Glomerular visceral epithelial cell (primary cell): ENCODE measurements around the gene UPK3A.
A peak's percentile ranks its signal among the peaks of the same experiment; 100 is the strongest.

Source experiments
- DNase-seq: peaks from one replicate; pipeline ENCODE4 v3.0.0-alpha.2; 2016; ENCODE audit errors: extremely low spot score

Gene UPK3A

DNA sequence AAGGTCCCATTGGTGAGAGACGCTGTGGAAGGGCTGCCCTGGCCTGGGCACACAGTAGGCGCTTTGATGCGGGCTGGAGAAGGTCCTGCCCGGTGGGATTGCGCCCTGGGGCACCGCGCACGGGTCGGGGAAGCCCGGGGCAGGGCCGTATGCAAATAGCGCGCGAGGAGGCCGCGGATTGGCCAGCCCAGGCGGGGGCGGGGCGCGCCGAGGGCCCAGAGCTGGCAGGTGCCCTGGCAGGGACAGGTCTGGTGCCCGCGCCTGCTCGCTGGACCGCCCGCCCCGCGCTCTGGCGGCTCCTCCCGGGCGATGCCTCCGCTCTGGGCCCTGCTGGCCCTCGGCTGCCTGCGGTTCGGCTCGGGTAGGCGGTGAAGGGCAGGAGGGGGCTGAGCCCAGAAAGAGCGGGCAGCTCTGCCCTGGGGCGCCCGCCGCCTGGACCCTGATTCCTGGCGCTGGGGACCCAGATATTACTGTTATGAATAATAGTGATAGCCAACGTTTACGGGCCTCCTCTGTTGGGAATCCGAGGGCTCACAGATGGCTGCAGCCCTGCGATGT, at the start of gene UPK3A:
TSS of gene UPK3A (plus strand) at position 245 of the 558 bp plus-strand sequence. CDS start at position 310, 65 bp downstream.
- peak; percentile 45 for DNase-seq

DNA sequence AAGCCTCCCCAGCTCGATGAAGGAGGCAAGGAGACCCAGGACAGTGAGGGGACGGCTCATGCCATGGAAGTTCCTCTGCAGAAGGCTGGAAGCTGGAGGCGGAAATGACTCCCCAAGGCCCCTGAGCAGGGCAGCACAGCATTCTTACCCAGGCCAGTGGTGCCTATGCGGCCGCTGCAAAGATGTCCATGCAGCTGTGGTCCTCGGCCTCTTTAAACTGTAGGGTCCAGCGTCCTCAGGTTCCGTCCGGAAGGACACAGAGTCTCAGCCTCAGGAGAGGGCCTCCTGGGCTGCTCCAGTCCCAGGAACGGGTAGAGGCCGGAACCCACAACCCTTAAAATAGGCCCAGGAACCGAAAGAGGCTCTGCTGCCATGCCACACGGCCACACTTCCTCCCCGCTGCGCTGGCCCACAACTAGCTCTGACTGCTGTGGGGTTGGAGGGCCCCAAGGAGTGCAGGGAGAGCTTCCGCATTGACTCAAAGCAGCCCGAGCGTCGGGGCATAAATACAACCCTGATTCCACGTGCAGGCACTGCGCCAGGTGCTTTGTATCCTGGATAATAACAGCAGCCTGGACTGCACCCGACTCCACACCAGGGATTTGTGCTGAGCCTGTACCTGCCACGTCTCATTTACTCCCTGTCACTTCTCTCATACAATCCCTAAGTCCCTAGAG, 49.5 kb upstream of the UPK3A start:
- DNase-seq = no peak

DNA sequence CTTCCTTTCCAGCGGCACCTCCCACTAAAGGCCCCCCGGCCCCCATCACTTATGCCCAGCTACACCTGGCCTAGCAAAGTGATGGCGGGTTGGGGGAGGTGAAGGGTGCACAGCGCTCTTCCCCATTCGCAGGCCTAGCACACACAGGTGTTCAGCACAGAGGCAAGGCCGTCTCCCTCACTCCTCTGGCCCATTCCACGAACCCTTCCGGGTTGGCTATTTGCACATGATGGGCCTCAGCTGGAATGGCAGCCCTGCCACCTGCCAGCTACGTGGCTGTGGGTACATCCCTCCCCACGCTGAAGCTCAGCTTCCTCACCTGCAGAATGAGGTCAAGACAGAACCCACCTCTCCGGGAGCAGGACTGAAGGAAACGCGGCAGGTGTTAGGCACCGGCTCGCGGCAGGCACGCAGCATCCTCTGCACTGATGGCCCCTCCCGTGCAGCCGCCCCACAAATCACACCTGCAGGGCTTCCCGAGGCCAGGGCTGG, 48.9 kb upstream of the UPK3A start:
- no peak for DNase-seq

DNA sequence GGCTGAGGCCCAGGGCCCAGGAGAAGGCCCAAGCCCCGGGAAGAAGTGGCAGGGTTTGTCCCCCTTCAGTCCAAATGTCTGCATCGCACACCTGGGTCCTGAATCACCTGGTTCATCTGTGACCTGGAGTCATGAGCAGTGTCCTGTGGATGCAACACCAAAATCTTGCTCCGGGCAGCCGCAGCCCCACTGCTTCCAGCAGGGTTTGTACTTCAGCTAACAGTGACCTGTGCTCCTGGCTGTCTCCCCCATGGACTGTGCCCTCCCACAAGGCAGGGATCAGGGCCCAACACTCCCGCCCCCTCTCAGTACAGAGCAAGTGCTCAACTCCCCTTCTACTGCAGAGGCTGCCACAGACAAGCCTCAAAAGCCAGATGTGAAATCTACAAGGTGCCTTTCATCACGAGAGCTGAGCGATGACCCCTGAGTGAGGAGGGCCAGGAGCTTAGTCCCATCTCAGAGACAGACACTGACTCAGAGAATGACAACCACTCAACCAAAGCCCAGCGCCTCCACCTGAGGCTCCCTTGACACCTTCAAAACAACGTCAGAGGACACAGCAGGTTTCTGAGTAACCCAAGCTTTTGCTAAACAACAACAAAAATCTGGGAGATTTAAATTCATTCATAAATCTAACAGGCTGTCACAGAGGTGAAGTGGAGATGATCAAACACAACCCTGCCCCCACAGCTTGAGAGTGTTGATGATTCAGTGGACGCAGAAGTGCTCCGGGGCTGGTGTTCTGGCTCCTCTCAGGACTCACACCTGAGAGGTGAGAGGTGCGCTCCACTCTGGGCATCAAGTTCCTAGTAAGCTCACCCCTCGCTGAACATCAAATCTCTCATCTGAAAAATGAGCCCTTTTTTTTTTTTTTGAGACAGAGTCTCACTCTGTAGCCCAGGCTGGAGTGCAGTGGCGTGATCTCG, 47.4 kb upstream of the UPK3A start:
- DNase-seq = no peak

DNA sequence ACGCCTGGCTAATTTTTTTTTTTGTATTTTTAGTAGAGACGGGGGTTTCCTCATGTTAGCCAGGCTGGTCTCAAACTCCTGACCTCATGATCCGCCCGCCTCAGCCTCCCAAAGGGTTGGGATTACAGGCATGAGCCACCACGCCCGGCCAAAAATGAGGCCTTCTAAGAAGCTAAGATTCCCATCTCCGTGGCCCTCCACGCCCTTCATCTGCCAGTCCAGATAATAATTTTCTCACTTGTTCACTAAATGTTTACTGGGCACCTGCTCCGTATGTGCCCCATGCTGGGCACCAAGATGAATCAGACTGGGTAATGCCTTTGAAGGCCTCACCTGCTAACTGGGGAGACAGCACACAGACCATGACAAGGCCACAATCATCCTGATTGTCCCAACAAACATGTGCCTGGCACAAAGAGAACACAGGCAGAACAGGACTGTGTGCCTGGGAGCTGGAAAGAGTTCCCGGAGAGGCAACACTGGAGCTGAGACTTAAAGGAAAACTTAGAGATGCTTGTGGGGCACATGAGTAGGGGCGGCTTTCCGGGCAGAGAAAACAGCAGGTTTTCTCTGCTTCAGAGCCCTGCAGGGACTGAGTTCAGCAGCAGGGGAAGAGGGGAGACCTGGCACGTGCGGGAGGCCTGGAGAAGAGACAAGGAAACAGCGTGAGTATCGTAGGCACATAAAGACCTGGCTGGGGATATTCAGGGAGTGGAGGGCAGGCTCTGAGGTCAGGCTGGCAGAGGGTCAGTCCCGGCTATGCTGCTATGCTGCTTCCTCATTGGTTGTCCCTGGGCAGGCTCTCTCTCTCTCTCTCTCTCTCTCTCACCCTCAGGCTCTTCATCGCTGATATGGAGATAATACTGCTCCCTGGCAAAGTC, 46.4 kb upstream of the UPK3A start:
- no peak for DNase-seq

DNA sequence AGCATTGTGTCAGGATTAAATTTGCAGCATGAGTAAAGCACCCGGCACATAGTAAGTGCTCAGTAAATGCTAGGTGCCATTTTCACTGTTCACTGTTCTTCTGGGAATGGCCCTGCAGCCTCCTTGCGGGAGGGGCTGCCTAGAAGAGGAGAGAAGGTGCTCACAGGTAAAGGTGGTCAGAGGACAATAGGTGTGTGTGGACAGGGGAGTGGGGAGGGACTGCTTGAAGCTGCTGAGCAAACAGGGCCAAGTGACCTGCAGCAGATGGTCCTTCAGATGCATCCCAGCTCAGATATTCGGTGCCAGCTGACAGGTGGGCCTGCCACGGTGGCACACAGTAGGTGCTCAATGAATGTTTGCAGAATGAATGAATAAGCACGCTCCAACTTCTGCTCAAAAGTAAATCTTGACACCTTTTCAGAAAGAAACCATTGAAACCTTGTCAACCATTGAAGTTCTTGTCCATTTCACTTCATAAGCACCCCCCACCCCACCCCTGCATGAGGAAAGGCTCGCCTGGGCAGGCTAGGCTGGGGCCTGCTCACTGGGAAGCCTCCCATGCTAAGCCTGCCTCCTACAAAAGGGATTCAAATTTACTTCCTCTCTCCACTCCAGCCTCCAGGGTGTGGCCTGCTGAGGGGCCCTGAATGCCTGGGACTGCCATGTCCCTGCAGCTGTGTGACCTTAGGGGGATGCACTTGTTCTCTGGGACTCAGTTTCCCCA, 45.6 kb upstream of the UPK3A start:
- no peak for DNase-seq

DNA sequence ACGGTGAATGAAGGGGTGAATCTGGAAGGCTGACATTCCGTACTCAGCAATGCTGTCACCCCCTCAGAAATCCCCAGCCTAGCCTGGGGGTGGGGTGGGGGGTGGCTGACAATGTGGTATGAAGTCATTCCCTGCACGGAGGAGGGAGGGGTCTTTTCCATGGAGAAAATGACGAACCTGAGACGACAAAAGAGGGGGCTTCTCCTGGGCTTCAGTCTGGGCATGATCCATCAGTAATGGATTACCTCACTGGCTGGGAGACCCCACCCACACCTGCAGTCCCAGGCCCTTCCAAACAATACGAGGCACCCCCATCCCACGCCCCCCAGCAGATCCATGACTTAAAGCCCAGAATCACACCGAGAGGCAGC, 45.1 kb upstream of the UPK3A start:
- no peak for DNase-seq

DNA sequence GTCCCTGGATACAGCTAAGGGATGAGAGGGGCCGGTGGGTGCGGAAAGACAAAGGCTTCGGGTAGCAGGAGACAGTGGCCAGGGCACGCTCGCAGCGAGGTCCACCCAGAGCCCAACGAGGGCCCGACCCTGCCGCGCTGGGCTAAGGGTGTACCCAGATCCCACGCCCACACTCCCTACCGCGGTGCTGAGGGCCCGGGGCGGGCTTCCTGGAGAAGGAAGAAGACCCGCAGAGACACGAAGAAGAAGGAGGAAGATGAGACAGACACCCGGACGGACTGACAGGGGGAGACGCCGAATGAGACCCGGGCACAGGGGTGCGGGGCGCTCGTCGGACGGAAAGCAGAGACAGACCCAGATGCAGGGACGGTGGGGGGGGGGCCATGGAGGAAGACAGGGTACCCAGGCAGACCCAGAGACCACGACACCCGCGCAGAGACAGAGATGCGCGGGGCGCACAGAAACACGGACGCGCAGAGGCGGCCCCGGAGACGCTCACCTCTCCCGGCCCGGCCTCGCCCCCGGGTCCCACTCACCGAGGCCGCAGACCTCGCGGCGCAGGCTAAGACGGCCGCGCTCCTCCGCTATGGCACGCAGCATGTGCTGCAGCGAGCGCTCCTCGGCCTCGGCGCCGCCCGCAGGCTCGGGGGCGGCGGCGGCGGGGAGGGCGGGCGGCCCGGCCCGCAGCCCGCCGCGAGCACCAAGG, 44.5 kb upstream of the UPK3A start:
- DNase-seq = peak; percentile 10

DNA sequence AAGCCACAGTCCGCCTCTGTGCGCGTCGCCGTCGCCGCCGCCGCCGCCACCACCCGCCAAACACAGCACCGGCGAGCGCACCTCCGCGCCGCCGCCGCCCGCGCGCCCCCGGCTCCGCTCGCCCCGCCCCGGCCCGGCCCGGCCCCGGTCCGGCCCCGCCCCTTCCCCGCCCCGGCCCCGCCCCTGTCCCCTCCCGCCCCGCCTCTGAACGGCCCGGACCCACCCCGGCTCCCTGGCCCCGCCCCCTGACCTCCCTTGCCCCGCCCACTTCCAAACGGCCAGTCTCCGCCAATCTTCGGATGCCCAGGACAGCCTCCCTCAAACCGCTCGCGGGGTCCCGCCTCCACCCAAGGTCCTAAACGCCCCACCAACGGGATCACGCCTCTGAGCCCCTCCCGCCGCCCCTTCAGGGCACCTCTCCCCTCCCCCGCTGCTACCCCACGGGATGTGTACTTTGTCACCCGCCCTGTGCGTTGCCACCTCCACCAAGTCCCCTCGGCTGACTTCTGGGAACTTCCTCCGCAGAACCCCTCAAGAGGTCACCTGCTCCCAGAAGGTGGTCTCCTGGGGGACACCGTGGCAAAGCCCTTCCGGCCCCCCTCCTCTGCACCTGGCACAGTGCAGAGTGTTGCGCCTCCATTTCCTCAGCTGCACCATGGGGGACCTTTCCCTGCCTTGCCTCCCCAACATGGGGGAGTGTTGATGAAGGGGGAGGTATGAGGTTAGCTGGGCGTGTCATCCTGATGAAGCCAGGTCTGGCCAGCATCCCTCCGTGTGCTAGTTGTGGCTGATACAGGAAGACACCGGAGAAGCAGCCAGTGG, 43.7 kb upstream of the UPK3A start, which contains the start of gene KIAA0930:
TSS of gene KIAA0930 (minus strand) at position 85 of the 822 bp plus-strand sequence. CDS start 191 bp downstream, outside the sequence.
- peak; percentile 71 for DNase-seq

DNA sequence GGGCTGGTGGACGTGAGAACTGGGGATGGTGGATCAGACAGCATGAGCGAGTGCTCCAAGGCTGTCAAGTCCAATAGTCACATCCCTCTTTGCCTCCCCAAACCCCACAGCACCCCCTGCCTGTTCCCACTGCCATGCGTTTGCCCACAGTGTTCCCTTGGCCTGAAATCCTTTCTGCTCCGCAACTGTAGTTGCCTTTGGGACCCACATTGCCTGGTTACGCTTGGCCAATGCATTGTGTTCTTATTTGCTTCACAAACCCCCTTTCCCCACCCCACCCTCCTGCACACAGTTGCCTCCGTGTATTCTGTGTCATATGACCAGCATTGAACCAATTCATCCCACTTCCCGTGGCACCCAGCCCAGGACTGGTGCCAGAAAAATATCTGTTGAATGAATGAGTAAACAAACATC, 42.0 kb upstream of the UPK3A start:
- DNase-seq = no peak

DNA sequence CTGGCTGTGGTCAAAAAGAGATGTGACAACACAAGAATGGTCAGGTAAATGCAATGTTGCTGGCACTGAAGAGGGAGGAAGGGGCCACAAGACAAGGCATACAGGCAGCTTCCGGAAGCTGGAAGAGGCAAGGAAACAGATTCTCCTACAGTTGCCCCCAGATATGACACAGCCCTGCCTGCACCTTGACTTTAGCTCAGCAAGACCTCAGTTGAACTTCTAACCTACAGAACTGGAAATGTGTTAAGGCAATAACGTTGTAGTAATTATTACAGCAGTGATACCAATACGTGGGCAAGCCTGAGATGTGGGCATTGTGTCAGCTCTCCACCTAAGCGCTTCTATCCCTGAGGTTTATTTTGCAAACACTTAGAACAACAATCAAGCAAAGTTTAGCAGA, 39.8 kb upstream of the UPK3A start:
- no peak for DNase-seq

DNA sequence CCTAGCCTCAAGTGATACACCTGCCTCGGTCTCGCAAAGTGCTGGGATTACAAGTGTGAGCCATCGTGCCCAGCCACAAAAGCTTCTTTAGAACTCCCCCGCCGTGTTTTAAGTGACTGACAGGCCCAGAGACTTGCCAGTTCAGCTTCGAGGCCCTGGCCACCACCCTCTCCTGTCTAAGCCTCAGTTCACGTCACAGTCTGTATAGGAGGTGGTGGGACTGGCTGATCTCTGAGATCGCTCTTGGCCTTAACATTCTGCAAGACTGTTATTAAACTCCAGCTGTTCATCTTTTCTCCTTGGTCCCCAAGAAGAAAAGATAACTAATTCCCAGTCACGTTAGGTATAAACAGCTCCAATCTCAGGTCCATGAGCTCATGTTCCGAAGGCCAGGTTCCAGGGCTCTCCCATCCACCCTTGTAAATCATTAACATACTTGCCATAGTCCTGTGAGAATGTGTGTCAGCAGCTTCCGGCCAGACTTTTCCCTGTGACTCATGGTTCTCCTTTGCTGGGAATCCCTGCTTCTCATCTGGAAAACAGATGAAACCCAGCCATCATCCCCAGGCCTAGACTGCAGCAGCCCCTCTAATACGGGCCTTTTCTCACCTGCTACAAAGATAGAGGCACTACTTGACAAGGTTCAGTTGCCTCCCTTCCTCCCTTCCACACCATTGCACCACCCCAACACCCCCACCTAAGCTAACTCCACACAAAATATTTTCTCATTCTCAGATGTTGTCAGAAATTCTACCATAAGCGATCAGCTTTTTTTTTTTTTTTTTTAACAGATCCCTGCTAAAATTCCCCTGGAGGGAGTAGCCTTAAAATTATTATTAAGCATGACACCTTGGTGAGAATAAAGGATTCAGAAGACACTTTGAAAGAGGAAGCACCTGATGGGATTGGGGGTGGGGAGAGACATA, 38.4 kb upstream of the UPK3A start:
- DNase-seq = peak; percentile 97

DNA sequence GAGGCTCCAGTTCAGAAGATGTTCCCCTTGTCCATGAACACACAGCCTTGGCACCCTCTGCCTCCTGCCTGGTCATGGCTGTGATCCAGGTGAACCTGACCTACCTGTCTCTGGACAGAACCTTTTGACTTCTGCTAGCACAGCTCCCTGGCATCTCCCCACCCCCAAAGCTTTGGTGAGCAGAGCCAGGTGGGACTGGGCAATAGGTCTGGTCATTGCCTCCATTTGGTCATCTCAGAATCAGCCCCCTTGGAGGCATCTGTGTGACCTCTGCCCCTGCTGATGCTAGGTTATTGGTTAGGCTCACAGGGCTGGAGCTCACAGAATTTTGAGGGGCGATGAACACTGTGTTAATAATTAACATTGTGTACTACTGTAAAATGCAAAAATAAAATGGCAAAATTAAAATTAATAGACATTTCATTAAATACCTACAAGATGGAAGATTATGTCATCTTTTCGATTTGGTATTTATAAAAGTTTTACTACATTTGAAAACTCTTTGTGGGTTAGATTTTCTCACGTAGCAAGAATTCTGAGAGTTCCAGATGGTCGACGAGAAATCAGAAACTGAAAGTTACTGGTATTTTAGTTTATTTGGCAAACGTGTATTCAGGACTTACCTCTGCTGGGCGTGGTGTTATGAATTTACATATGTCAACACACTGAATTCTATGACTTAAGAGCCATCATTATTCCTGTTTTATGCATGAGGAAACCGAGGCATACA, 35.8 kb upstream of the UPK3A start:
- no peak for DNase-seq

DNA sequence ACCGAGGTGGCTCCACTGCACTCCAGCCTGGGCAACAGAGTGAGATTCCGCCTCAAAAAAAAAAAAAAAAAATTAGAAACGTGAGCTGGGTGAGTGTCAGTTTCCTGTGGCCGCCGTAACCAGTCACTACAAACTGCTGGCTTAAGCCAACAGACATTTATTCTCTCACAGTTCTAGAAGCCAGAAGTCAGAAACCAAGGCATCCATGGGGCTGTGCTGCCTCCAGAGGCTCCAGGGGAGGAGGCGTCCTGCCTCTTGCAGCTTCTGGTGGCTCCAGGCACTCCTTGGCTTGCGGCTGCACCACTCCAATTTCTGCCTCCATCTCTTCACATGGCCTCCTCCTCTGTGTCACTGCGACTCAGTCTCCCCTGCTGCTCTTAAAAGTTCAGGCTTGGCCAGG, 32.9 kb upstream of the UPK3A start:
- DNase-seq = no peak

DNA sequence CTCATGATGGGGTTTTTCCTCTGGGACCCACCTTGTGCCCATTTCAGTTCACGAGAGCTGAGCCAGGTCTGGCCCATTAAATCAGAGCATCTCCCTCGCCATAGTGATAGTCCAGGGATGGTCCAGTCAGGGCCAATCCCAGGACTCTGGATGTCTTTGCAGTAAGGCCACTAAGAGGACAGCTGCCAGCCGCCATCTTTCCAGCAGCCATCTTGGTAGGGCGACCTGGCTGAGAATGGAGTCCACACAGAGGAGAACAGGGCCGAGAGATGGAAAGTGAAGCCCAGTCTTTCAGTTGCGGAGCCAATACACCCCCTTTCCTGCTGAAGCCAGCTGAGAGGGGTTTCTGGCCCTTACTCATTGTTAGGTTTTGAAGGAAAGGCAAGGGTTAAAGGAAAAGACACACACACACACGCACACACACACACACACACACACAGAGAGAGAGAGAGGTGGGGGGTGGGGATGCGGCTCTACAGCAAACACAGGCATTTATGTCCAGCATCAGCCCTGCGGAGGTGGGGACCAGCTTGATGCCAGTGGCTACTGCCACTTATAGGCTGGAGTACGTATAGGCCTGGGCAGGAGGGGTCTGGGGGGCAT, 31.6 kb upstream of the UPK3A start:
- DNase-seq = no peak

DNA sequence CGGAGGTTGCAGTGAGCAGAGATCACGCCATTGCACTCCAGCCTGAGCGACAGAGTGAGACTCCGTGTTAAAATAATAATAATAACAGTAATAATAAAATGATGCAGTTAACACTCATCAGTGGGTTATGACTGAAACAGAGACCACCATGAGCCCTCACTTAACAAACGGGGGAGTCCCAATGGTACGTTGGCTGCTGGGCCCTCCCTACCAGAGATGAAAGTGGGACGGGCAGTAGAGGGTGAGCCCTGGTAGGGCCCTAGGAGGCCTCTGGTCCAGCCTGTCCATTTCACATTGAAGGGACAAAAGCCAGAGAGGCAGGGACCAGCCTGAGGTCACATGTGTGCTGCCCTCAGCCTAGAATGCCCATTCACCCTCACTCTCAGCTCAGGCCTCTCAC, 30.4 kb upstream of the UPK3A start:
- no peak for DNase-seq

DNA sequence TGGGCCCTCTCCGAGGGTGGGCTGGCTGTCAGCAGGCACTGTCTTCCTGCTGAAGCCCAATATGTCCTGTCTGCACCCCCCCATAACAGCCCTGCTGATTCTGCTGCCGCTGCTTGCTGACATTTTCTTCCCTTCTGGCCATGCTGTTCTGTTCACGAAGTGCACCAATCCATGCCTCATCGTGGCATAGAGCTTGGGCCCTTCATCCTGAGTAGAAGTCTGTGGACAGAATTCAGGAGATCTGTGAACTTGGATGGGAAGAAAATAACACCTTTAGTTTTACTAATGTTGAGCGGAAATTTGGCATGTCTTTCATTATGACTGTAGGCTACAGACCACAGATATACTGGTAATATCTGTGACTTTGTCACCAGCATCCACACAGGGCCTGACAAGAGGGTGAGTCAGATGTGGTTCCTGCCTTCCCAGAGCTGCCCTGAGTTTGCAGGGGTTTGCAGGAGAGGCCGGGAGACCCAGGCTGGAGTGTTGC, 29.9 kb upstream of the UPK3A start:
- no peak for DNase-seq
